HG03571 (cell line): ENCODE data around the gene METAP2.
"Not testable (repeated sequence)": the region's sequence is repeated elsewhere in the genome, so short reads cannot be mapped to it uniquely, and the experiment has no call there.

ENCODE experiments used
- ATAC-seq: cut with Tn5 transposase; IDR thresholded peaks from one replicate; pipeline ENCODE4 v1.9.1; 2021; ENCODE audit not compliant: unreplicated experiment

Gene METAP2

GRCh38 chr12:95462081-95462480 is 11.9 kb upstream of the METAP2 start:
- no peak for ATAC-seq

- ATAC-seq: no peak
These were observed 11.4 kb upstream of the METAP2 start for GRCh38 chr12:95462551-95462950.

- no peak for ATAC-seq
These were observed 10.9 kb upstream of the METAP2 start for GRCh38 chr12:95463050-95463449.

- ATAC-seq: not testable (repeated sequence)
These were observed 10.2 kb upstream of the METAP2 start for GRCh38 chr12:95463776-95464175.

GRCh38 chr12:95465275-95465674 is 8.7 kb upstream of the METAP2 start:
- no peak for ATAC-seq

- ATAC-seq: no peak
These were observed 3.7 kb upstream of the METAP2 start for GRCh38 chr12:95470300-95470699.

- no peak for ATAC-seq
These were observed 595 bp upstream of the METAP2 start for GRCh38 chr12:95473231-95473883.

GRCh38 chr12:95474660-95474958 is 657 bp downstream of the METAP2 start:
- no peak for ATAC-seq

- ATAC-seq: no peak
These were observed 6.3 kb downstream of the METAP2 start for GRCh38 chr12:95480230-95480629.

- no peak for ATAC-seq
These were observed 7.1 kb downstream of the METAP2 start for GRCh38 chr12:95481072-95481471.

- ATAC-seq: no peak
These were observed 7.9 kb downstream of the METAP2 start for GRCh38 chr12:95481888-95482287.

GRCh38 chr12:95482564-95482963 is 8.6 kb downstream of the METAP2 start:
- not testable (repeated sequence) for ATAC-seq

- ATAC-seq: no peak
These were observed 10.6 kb downstream of the METAP2 start for GRCh38 chr12:95484524-95484923.

- ATAC-seq: no peak
These were observed 13.1 kb downstream of the METAP2 start for GRCh38 chr12:95487024-95487423.

- ATAC-seq: no peak
These were observed 18.5 kb downstream of the METAP2 start for GRCh38 chr12:95492462-95492861.

- ATAC-seq: no peak
These were observed 20.9 kb downstream of the METAP2 start for GRCh38 chr12:95494888-95495287.

GRCh38 chr12:95495433-95495832 is 21.5 kb downstream of the METAP2 start:
- ATAC-seq: no peak

- no peak for ATAC-seq
These were observed 23.1 kb downstream of the METAP2 start for GRCh38 chr12:95497031-95497430.

- no peak for ATAC-seq
These were observed 25.0 kb downstream of the METAP2 start for GRCh38 chr12:95498968-95499367.

- ATAC-seq: no peak
These were observed 25.8 kb downstream of the METAP2 start for GRCh38 chr12:95499772-95500171.

GRCh38 chr12:95504140-95504539 is 30.2 kb downstream of the METAP2 start:
- ATAC-seq: no peak

GRCh38 chr12:95505039-95505438 is 31.1 kb downstream of the METAP2 start:
- ATAC-seq: no peak

- ATAC-seq: no peak
These were observed 33.0 kb downstream of the METAP2 start for GRCh38 chr12:95506707-95507523.
